Calu3 (cell line): ENCODE measurements around the gene SH3BP2. TPM values are rescaled to one million over a fixed set of nuclear protein-coding genes. Genes with fewer than 3 reads are reported as not detected.
"Not testable (repeated sequence)": the region's sequence is repeated elsewhere in the genome, so short reads cannot be mapped to it uniquely, and the experiment has no call there.

Source experiments
- BruUV-seq: library from RNA; stranded (reverse); fragments of 400-500 nt; replicated peaks from 2 replicates; lab custom pipeline; 2021; lab: Mats Ljungman, UMichigan
- CTCF ChIA-PET: fragments of 300-600 bp; sonication (Branson Sonifier 250); formaldehyde crosslinking; loops from one replicate; lab custom pipeline; 2022; ENCODE audit warnings: antibody characterized with exemption; lab: Charles Lee
- DNase-seq: peaks from one replicate; pipeline ENCODE4 v3.0.0; 2022
- H3K27ac Mint-ChIP-seq: one replicate; pipeline ENCODE4 v1.8.0; 2022; ENCODE audit warnings: mixed read lengths; ENCODE audit not compliant: unreplicated experiment
- H3K27me3 Mint-ChIP-seq: one replicate; pipeline ENCODE4 v1.8.0; 2022; ENCODE audit warnings: mixed read lengths; ENCODE audit not compliant: unreplicated experiment
- H3K36me3 Mint-ChIP-seq: one replicate; pipeline ENCODE4 v1.8.0; 2022; ENCODE audit warnings: mild to moderate bottlenecking, moderate library complexity, mixed read lengths; ENCODE audit not compliant: insufficient read depth, unreplicated experiment
- H3K4me1 Mint-ChIP-seq: one replicate; pipeline ENCODE4 v1.8.0; 2022; ENCODE audit warnings: mild to moderate bottlenecking, low read depth, mixed read lengths; ENCODE audit not compliant: unreplicated experiment
- H3K4me3 Mint-ChIP-seq: one replicate; pipeline ENCODE4 v1.8.0; 2022; ENCODE audit warnings: mild to moderate bottlenecking, low read depth, moderate library complexity, mixed read lengths; ENCODE audit not compliant: unreplicated experiment
- H3K9me3 Mint-ChIP-seq: one replicate; pipeline ENCODE4 v1.8.0; 2022; ENCODE audit warnings: low read depth, mixed read lengths; ENCODE audit not compliant: unreplicated experiment
- CTCF ChIP-seq: fragments of 200-600 bp; IDR thresholded peaks from one replicate; pipeline ENCODE4 v1.8.0; 2022; ENCODE audit warnings: antibody characterized with exemption; ENCODE audit not compliant: unreplicated experiment
- intact Hi-C: fragments of 100-400 bp; cut with micrococcal nuclease; formaldehyde crosslinking; loops from one replicate; pipeline ENCODE4 v1.10.0; 2022; ENCODE audit not compliant: unreplicated experiment
- total RNA-seq: library from RNA; stranded (reverse); gene quantifications from 2 replicates; pipeline ENCODE4 v1.2.3, GENCODE V29; 2022

The SH3BP2 gene
- total RNA-seq, 1 experiment from 2014 or later: 22.7 TPM

GRCh38 chr4:2768124-2768523 is 24.8 kb upstream of the SH3BP2 start:
- Mint-ChIP-seq H3K27ac (no peak overlapping the region), H3K9me3 (no peaks in the 10 kb centered on the region), H3K4me3 (no peak overlapping the region), H3K36me3 (no peaks in the 10 kb centered on the region), H3K27me3 (peaks cover 11% of the 10 kb centered on the region), H3K4me1 (no peaks in the 10 kb centered on the region)
- CTCF ChIA-PET: no interaction called here
- intact Hi-C loops: no loop called here
- DNase-seq: no peak
- BruUV-seq: no TSS peak
- no peak for TF ChIP-seq CTCF

GRCh38 chr4:2768921-2769336 is 24.0 kb upstream of the SH3BP2 start:
- intact Hi-C loops: no loop called here
- Mint-ChIP-seq H3K36me3 (no peaks in the 10 kb centered on the region), H3K4me3 (no peak overlapping the region), H3K27ac (no peak overlapping the region), H3K27me3 (peaks cover 11% of the 10 kb centered on the region), H3K4me1 (no peaks in the 10 kb centered on the region), H3K9me3 (no peaks in the 10 kb centered on the region)
- CTCF ChIA-PET: no interaction called here
- BruUV-seq: no TSS peak
- TF ChIP-seq CTCF: no peak
- no peak for DNase-seq

GRCh38 chr4:2771264-2771663 is 21.6 kb upstream of the SH3BP2 start:
- intact Hi-C loops: no loop called here
- CTCF ChIA-PET: no interaction called here
- Mint-ChIP-seq H3K4me3 (no peak overlapping the region), H3K27me3 (peaks cover 3% of the 10 kb centered on the region), H3K9me3 (no peaks in the 10 kb centered on the region), H3K4me1 (no peaks in the 10 kb centered on the region), H3K27ac (no peak overlapping the region), H3K36me3 (no peaks in the 10 kb centered on the region)
- BruUV-seq: no TSS peak
- TF ChIP-seq CTCF: no peak
- DNase-seq: no peak

- BruUV-seq, H3K9me3 Mint-ChIP-seq, intact Hi-C loops, CTCF ChIA-PET, DNase-seq, H3K27ac Mint-ChIP-seq, H3K4me3 Mint-ChIP-seq, H3K36me3 Mint-ChIP-seq, H3K4me1 Mint-ChIP-seq: not testable (repeated sequence)
- peaks cover 12% of the 10 kb centered on the region for H3K27me3 Mint-ChIP-seq
Observed at GRCh38 chr4:2780643-2781042, 12.2 kb upstream of the SH3BP2 start.

- Mint-ChIP-seq H3K4me3 (no peak overlapping the region), H3K4me1 (no peaks in the 10 kb centered on the region), H3K36me3 (no peaks in the 10 kb centered on the region), H3K27me3 (peaks cover 12% of the 10 kb centered on the region), H3K27ac (no peak overlapping the region), H3K9me3 (no peaks in the 10 kb centered on the region)
- intact Hi-C loops: no loop called here
- no peak for TF ChIP-seq CTCF
- no TSS peak for BruUV-seq
- no peak for DNase-seq
- CTCF ChIA-PET: no interaction called here
Observed at GRCh38 chr4:2781911-2782310, 11.0 kb upstream of the SH3BP2 start.
